A673 (cell line): ENCODE results near the gene CHRNE. TPM values are rescaled to one million over a fixed set of nuclear protein-coding genes. Genes with fewer than 3 reads are reported as not detected.

Experiments
- BruUV-seq: library from RNA; stranded (reverse); fragments of 400-500 nt; replicated peaks from 2 replicates; lab custom pipeline; 2021; lab: Mats Ljungman, UMichigan
- CTCF ChIA-PET: fragments of 300-600 bp; sonication (Branson Sonifier 250); formaldehyde crosslinking; loops from one replicate; lab custom pipeline; 2022; ENCODE audit warnings: antibody characterized with exemption; lab: Charles Lee
- POLR2A ChIA-PET: fragments of 300-600 bp; sonication (Branson Sonifier 250); formaldehyde crosslinking; loops from one replicate; lab custom pipeline; 2022; ENCODE audit warnings: antibody characterized with exemption; ENCODE audit not compliant: low non-redundant PET; lab: Charles Lee
- DNase-seq: peaks from one replicate; pipeline ENCODE4 v3.0.0-alpha.2; 2015; ENCODE audit warnings: low spot score
- H3K27ac ChIP-seq: fragments of 200-600 bp; sonication (generic); 2 replicates; pipeline ENCODE4 v1.5.1; 2016; ENCODE audit warnings: mixed run types, low read depth, mild to moderate bottlenecking, mixed read lengths, antibody characterized with exemption, low read length; ENCODE audit not compliant: poor library complexity, severe bottlenecking
- H3K27me3 ChIP-seq: fragments of 200-600 bp; sonication (generic); replicated peaks from 2 replicates; pipeline ENCODE4 v1.6.1; 2017; ENCODE audit warnings: mixed run types, low read depth, mild to moderate bottlenecking, mixed read lengths, antibody characterized with exemption, low read length; ENCODE audit not compliant: insufficient read depth, poor library complexity
- H3K36me3 ChIP-seq: fragments of 200-600 bp; sonication (generic); 2 replicates; pipeline ENCODE4 v1.6.1; 2016; ENCODE audit warnings: mixed run types, mild to moderate bottlenecking, mixed read lengths, antibody characterized with exemption, low read length; ENCODE audit not compliant: insufficient read depth, poor library complexity, severe bottlenecking
- H3K4me1 ChIP-seq: fragments of 200-600 bp; sonication (generic); 2 replicates; pipeline ENCODE4 v1.6.1; 2017; ENCODE audit warnings: mixed run types, mild to moderate bottlenecking, mixed read lengths, antibody characterized with exemption, low read length; ENCODE audit not compliant: insufficient read depth, poor library complexity, severe bottlenecking
- H3K4me3 ChIP-seq: fragments of 200-600 bp; sonication (generic); 2 replicates; pipeline ENCODE4 v1.5.1; 2016; ENCODE audit warnings: low read depth, mixed run types, mild to moderate bottlenecking, mixed read lengths, low read length; ENCODE audit not compliant: poor library complexity, severe bottlenecking
- H3K9me3 ChIP-seq: fragments of 200-600 bp; sonication (generic); 2 replicates; pipeline ENCODE4 v1.6.1; 2016; ENCODE audit warnings: mixed run types, low read depth, mild to moderate bottlenecking, mixed read lengths, antibody characterized with exemption, low read length; ENCODE audit not compliant: poor library complexity, severe bottlenecking
- CTCF ChIP-seq: fragments of 300-800, 200-600 bp; sonication (generic); conservative IDR thresholded peaks from 2 replicates; pipeline ENCODE4 v1.5.1; 2017; ENCODE audit warnings: low read depth, mild to moderate bottlenecking, antibody characterized with exemption, low read length, moderate library complexity, mixed read lengths
- EZH2 ChIP-seq: fragments of 200-600 bp; sonication (generic); IDR thresholded peaks from 2 replicates; pipeline ENCODE4 v1.6.1; 2017; ENCODE audit warnings: borderline replicate concordance, low read depth, mild to moderate bottlenecking, mixed read lengths, antibody characterized with exemption, low read length; ENCODE audit not compliant: poor library complexity, severe bottlenecking
- intact Hi-C: fragments of 100-400 bp; cut with micrococcal nuclease; formaldehyde crosslinking; loops from one replicate; pipeline ENCODE4 v1.10.0; 2022; ENCODE audit not compliant: unreplicated experiment
- total RNA-seq: library from RNA; stranded (reverse); gene quantifications from 2 replicates; pipeline ENCODE4 v1.2.3, GENCODE V29; 2021

CHRNE gene
- total RNA-seq, 1 experiment from 2014 or later = 0.21 TPM

GRCh38 chr17:4856937-4857314 is 46.0 kb downstream of the CHRNE start:
- Histone ChIP-seq H3K4me3 (no peak overlapping the region), H3K27me3 (no peaks in the 10 kb centered on the region), H3K9me3 (no peaks in the 10 kb centered on the region), H3K36me3 (no peaks in the 10 kb centered on the region), H3K27ac (no peak overlapping the region), H3K4me1 (peaks cover 17% of the 10 kb centered on the region)
- DNase-seq = no peak
- TF ChIP-seq EZH2 (no peak), CTCF (no peak)
- ChIA-PET CTCF (interaction anchor here (0.6 kb wide), 1 partner anchor 438 kb away, joined by 8 read pairs; no protein-coding TSS in a partner anchor), POLR2A (no interaction called here)
- no TSS peak for BruUV-seq
- intact Hi-C loops = no loop called here

GRCh38 chr17:4856271-4856936 is 46.5 kb downstream of the CHRNE start:
- BruUV-seq = no TSS peak
- CTCF ChIA-PET = no interaction called here
- Histone ChIP-seq H3K9me3 (no peaks in the 10 kb centered on the region), H3K4me3 (no peak overlapping the region), H3K27me3 (no peaks in the 10 kb centered on the region), H3K27ac (no peak overlapping the region), H3K4me1 (peaks cover 18% of the 10 kb centered on the region), H3K36me3 (no peaks in the 10 kb centered on the region)
- TF ChIP-seq CTCF (no peak), EZH2 (no peak)
- DNase-seq = no peak
- POLR2A ChIA-PET = no interaction called here
- intact Hi-C loops = no loop called here

- ChIA-PET CTCF (no interaction called here), POLR2A (no interaction called here)
- no peak for TF ChIP-seq EZH2
- no peak for TF ChIP-seq CTCF
- peak overlapping the region; percentile 19 for H3K27ac ChIP-seq
- no peak overlapping the region for H3K4me3 ChIP-seq
- no peaks in the 10 kb centered on the region for H3K27me3 ChIP-seq
- intact Hi-C loops = no loop called here
- H3K36me3 ChIP-seq = no peaks in the 10 kb centered on the region
- H3K4me1 ChIP-seq = peaks cover 18% of the 10 kb centered on the region
- H3K9me3 ChIP-seq = no peaks in the 10 kb centered on the region
- DNase-seq = no peak
- no TSS peak for BruUV-seq
Observed at GRCh38 chr17:4854111-4854681, 48.7 kb downstream of the CHRNE start.
